Activated B cell treated with CpG ODN at 0.5 μM for 24 hours (primary cell): ENCODE measurements around the gene BRCA1. TPM values are rescaled to one million over a fixed set of nuclear protein-coding genes. Genes with fewer than 3 reads are reported as not detected.
"Not testable (repeated sequence)": the region's sequence is repeated elsewhere in the genome, so short reads cannot be mapped to it uniquely, and the experiment has no call there.

ENCODE experiments used
- ATAC-seq: fragments of 200-7000 bp; cut with Tn5 transposase; one replicate; pipeline ENCODE4 v1.10.0; 2021; ENCODE audit warnings: low read depth, mild to moderate bottlenecking, moderate library complexity
- CTCF ChIA-PET: fragments of 350-600 bp; sonication (Branson Sonifier 250); formaldehyde crosslinking; loops from one replicate; lab custom pipeline; 2021; ENCODE audit warnings: antibody characterized with exemption; lab: Charles Lee
- POLR2A ChIA-PET: fragments of 350-600 bp; sonication (Branson Sonifier 250); formaldehyde crosslinking; loops from one replicate; lab custom pipeline; 2021; ENCODE audit warnings: antibody characterized with exemption; lab: Charles Lee
- DNase-seq: peaks from one replicate; pipeline ENCODE4 v3.0.0; 2022
- H3K27ac Mint-ChIP-seq: one replicate; pipeline ENCODE4 v1.8.0; 2020; ENCODE audit warnings: mixed read lengths
- H3K27me3 Mint-ChIP-seq: one replicate; pipeline ENCODE4 v1.8.0; 2021; ENCODE audit warnings: mixed read lengths
- H3K36me3 Mint-ChIP-seq: one replicate; pipeline ENCODE4 v1.8.0; 2021; ENCODE audit warnings: low read depth, mixed read lengths
- H3K4me1 Mint-ChIP-seq: one replicate; pipeline ENCODE4 v1.8.0; 2021; ENCODE audit warnings: mixed read lengths
- H3K4me3 Mint-ChIP-seq: one replicate; pipeline ENCODE4 v1.8.0; 2020; ENCODE audit warnings: mild to moderate bottlenecking, mixed read lengths
- H3K9me3 Mint-ChIP-seq: one replicate; pipeline ENCODE4 v1.8.0; 2020; ENCODE audit warnings: mixed read lengths
- intact Hi-C: fragments of 100-400 bp; cut with micrococcal nuclease; formaldehyde crosslinking; loops from one replicate; pipeline ENCODE4 v1.15.1; 2024
- total RNA-seq: library from RNA; stranded (reverse); gene quantifications from 2 replicates; pipeline ENCODE4 v1.2.3, GENCODE V29; 2022
- TF ChIP-seq, protein P1 (sequence below): fragments of 200-600 bp; IDR thresholded peaks from one replicate; pipeline ENCODE4 v1.8.0; 2022; ENCODE audit warnings: antibody characterized with exemption, mild to moderate bottlenecking

BRCA1 gene
- total RNA-seq, 1 donor from 2014 or later = 13.3 TPM

DNA sequence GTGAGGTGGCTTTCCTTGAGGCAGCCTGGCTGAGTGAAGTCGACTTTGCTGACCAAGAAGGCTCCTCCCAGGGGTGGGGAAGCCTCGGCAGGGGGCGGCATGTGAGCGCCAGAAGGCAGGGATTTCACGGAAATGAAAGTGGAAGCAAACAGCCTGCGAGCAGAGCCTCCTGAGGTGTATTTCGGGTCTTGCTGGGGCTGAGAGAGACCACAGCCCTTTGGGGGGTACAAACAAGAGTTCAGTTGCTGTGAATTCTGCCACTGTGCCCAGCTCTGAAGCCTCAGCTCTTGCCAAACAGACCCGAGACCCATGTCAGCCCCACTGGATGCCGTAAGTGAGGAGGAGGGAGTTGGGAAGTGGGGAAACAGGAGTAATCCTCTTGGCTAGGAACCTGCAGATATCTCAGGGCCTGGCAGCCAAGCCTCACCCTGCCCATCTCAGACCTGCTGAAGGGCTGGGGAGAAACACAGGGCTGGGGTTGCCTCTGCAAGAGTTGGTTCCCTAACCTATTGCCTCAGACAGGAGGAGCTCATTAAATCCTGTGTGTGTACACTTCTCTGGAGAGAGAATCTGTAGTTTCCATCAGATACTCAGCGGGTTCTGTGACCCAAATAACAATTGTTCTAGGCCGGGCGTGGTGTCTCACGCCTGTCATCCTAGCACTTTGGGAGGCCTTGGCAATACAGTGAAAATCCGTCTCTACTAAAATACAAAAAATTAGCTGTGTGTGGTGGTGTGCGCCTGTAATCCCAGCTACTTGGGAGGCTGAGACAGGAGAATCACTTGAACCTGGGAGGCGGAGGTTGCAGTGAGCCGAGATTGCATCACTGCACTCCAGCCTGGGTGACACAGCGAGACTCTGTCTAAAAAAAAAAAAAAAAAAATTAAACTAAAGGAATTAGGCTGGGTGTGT lies 118.3 kb downstream of the BRCA1 start, which contains the start of gene IFI35:
Gene IFI35 (plus strand): TSS at position 146 of the 913 bp plus-strand sequence. CDS start 164 bp downstream, at position 310.
- no peaks in the 10 kb centered on the region for H3K27me3 Mint-ChIP-seq
- DNase-seq (peak; percentile 75), ATAC-seq (peak; percentile 99)
- peaks cover 16% of the 10 kb centered on the region for H3K4me1 Mint-ChIP-seq
- peak within 1 kb of the TSS; percentile 99 for H3K27ac Mint-ChIP-seq
- intact Hi-C loops = loop anchor here (1.0 to 2.0 kb wide), 5 partner anchors 9 to 332 kb away; partner anchors contain the start of genes NBR1 and RPL27
- ChIA-PET CTCF (interaction anchor here (0.6 to 1.7 kb wide), 5 partner anchors 9 to 333 kb away, joined by 3 to 15 read pairs (median 3); partner anchors contain the start of gene RPL27), POLR2A (interaction anchor here (0.6 to 3.1 kb wide), 15 partner anchors 9 to 452 kb away, joined by 3 to 52 read pairs (median 7); partner anchors contain the start of genes BECN1, RPL27, TMEM106A and VAT1)
- peak within 1 kb of the TSS; percentile 99 for H3K4me3 Mint-ChIP-seq
- H3K36me3 Mint-ChIP-seq = peaks cover 36% of the 10 kb centered on the region
- TF ChIP-seq, protein P1, sequence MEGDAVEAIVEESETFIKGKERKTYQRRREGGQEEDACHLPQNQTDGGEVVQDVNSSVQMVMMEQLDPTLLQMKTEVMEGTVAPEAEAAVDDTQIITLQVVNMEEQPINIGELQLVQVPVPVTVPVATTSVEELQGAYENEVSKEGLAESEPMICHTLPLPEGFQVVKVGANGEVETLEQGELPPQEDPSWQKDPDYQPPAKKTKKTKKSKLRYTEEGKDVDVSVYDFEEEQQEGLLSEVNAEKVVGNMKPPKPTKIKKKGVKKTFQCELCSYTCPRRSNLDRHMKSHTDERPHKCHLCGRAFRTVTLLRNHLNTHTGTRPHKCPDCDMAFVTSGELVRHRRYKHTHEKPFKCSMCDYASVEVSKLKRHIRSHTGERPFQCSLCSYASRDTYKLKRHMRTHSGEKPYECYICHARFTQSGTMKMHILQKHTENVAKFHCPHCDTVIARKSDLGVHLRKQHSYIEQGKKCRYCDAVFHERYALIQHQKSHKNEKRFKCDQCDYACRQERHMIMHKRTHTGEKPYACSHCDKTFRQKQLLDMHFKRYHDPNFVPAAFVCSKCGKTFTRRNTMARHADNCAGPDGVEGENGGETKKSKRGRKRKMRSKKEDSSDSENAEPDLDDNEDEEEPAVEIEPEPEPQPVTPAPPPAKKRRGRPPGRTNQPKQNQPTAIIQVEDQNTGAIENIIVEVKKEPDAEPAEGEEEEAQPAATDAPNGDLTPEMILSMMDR = no peak
- H3K9me3 Mint-ChIP-seq = no peaks in the 10 kb centered on the region

DNA sequence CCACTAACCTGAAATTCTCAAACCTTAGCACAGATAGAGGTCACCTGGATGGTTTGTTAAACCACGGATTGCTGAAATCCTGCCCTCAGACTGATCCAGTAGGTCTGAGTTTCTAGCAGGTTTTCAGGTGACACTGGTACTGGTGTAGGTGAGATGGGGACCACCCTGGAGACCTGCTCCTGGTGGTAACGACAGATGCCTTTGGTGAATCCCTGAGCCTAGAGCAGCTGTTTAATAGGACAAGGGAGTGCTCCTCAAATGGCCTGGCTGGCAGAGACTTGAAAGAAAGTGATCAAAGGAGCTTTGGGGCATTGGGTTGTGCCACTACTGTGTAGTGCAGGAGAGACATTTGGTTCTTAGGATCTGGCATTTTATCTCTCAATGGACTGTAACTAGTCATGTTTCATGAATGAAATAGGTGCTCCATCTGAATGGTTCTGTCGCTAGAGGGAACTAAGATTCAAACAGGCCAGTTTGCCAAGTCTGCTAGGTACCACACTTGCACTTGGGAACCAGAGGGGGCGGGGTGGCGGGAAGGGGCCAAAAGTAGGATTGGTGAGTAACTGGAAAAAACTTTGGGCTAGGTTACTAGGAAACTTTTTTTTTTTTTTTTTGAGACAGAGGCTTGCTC lies 121.5 kb downstream of the BRCA1 start:
- peaks cover 25% of the 10 kb centered on the region for H3K4me1 Mint-ChIP-seq
- H3K27ac Mint-ChIP-seq = no peak overlapping the region

DNA sequence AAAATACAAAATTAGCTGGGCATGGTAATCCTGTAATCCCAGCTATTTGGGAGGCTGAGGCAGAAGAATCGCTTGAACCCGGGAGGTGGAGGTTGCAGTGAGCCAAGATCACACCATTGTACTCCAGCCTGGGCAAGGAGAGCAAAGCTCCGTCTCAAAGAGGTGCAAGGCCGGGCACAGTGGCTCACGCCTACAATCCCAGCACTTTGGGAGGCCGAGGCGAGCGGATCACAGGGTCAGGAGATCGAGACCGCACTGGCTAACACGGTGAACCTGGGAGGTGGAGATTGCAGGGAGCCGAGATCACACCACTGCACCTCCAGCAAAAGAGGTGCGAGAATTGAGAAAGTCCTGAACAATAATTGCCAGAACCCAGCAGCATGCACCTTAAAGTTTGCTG lies 124.3 kb downstream of the BRCA1 start:
- H3K27ac Mint-ChIP-seq, intact Hi-C loops, ATAC-seq, H3K9me3 Mint-ChIP-seq, H3K27me3 Mint-ChIP-seq, CTCF ChIA-PET, H3K4me3 Mint-ChIP-seq, DNase-seq: not testable (repeated sequence)
- peaks cover 31% of the 10 kb centered on the region for H3K4me1 Mint-ChIP-seq
- H3K36me3 Mint-ChIP-seq = peaks cover 56% of the 10 kb centered on the region
- POLR2A ChIA-PET = interaction anchor here (0.7 to 1.7 kb wide), 5 partner anchors 9 to 171 kb away, joined by 3 to 7 read pairs (median 5); partner anchors contain the start of gene VAT1

More for the DNA sequence above, 121.5 kb downstream of the BRCA1 start:
- ChIA-PET POLR2A (interaction anchor here (0.7 to 1.1 kb wide), 2 partner anchors 21 to 312 kb away, joined by 3 to 7 read pairs; no protein-coding TSS in a partner anchor), CTCF (no interaction called here)
- no peak overlapping the region for H3K4me3 Mint-ChIP-seq
- peaks cover 55% of the 10 kb centered on the region for H3K36me3 Mint-ChIP-seq
- ATAC-seq (no peak), DNase-seq (no peak)
- intact Hi-C loops = no loop called here
- H3K9me3 Mint-ChIP-seq = no peaks in the 10 kb centered on the region
- TF ChIP-seq, protein P1 = no peak
- no peaks in the 10 kb centered on the region for H3K27me3 Mint-ChIP-seq

DNA sequence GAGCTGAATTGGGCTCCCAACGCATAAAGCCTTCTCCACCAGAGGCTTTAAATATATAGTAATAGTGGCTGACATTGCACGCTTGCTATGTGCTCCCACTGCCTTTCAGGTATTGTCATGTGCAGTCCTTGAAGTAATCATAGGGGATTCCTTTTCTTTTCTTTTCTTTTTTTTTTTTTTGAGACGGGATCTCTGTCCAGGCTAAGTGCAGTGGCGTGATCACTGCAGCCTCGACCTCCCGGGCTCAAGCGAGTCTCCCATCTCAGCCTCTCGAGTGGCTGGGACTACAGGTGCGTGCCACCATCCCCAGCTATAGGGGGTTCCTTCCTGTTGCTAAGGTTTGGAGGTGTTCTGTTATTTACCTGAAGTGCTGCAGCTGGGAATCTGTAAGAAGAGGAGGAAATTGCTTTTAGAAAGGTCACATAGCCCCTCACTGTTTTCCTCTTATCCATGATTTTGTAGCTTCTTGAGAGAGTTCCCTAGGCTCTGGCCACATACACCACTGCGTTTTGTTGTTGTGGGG lies 126.1 kb downstream of the BRCA1 start:
- ATAC-seq (no peak), DNase-seq (no peak)
- H3K4me1 Mint-ChIP-seq = peaks cover 31% of the 10 kb centered on the region
- H3K36me3 Mint-ChIP-seq = peaks cover 63% of the 10 kb centered on the region
- TF ChIP-seq, protein P1 = no peak
- H3K4me3 Mint-ChIP-seq = peak overlapping the region; percentile 98
- peak overlapping the region; percentile 97 for H3K27ac Mint-ChIP-seq
- intact Hi-C loops = loop anchor here (2.0 kb wide), 2 partner anchors 126 to 212 kb away; partner anchors contain the start of genes BRCA1 and TMEM106A
- ChIA-PET CTCF (interaction anchor here (1.4 to 2.5 kb wide), 10 partner anchors 12 to 421 kb away, joined by 3 to 19 read pairs (median 8); partner anchors contain the start of genes AARSD1, BECN1, RND2 and TMEM106A), POLR2A (interaction anchor here (0.6 to 4.4 kb wide), 25 partner anchors 8 to 485 kb away, joined by 3 to 124 read pairs (median 15); partner anchors contain the start of genes AARSD1, AOC2, BECN1 and BRCA1)
- no peaks in the 10 kb centered on the region for H3K9me3 Mint-ChIP-seq
- no peaks in the 10 kb centered on the region for H3K27me3 Mint-ChIP-seq
